Caco-2 (cell line): Measurements from ENCODE around the gene FAM47E. TPM values are rescaled to one million over a fixed set of nuclear protein-coding genes. Genes with fewer than 3 reads are reported as not detected.

ENCODE experiments used
- BruUV-seq: library from RNA; stranded (reverse); fragments of 400-500 nt; replicated peaks from 2 replicates; lab custom pipeline; 2021; lab: Mats Ljungman, UMichigan
- CTCF ChIA-PET: fragments of 300-600 bp; sonication (Branson Sonifier 250); formaldehyde crosslinking; loops from one replicate; lab custom pipeline; 2022; ENCODE audit warnings: antibody characterized with exemption; lab: Charles Lee
- POLR2A ChIA-PET: fragments of 300-600 bp; sonication (Branson Sonifier 250); formaldehyde crosslinking; loops from one replicate; lab custom pipeline; 2022; ENCODE audit warnings: antibody characterized with exemption; lab: Charles Lee
- DNase-seq, 2 experiments: peaks; one replicate each; pipeline versions ENCODE4 v3.0.0 to v3.0.0-alpha.2; 2020 to 2022
- H3K27me3 ChIP-seq: replicated peaks from 2 replicates; pipeline ENCODE4 v1.6.0; 2011; ENCODE audit warnings: low read length; ENCODE audit not compliant: control insufficient read depth, insufficient read depth
- H3K36me3 ChIP-seq: 2 replicates; pipeline ENCODE4 v1.5.1; 2011; ENCODE audit warnings: low read length; ENCODE audit not compliant: control insufficient read depth, insufficient read depth
- H3K4me1 ChIP-seq: fragments of 250-450 bp; sonication (Bioruptor Pico); 2 replicates; pipeline ENCODE4 v1.5.1; 2020; ENCODE audit warnings: mild to moderate bottlenecking
- H3K4me3 ChIP-seq: 2 replicates; pipeline ENCODE4 v1.5.1; 2011; ENCODE audit warnings: low read depth, mild to moderate bottlenecking, control low read depth, low read length
- H3K9me3 ChIP-seq: fragments of 250-450 bp; sonication (Bioruptor Pico); 2 replicates; pipeline ENCODE4 v1.5.1; 2020; ENCODE audit warnings: mild to moderate bottlenecking, moderate library complexity
- H3K27ac Mint-ChIP-seq: one replicate; pipeline ENCODE4 v1.8.0; 2022; ENCODE audit warnings: mixed read lengths; ENCODE audit not compliant: unreplicated experiment
- H3K27me3 Mint-ChIP-seq: one replicate; pipeline ENCODE4 v1.8.0; 2022; ENCODE audit warnings: mixed read lengths; ENCODE audit not compliant: insufficient read depth, unreplicated experiment
- H3K36me3 Mint-ChIP-seq: one replicate; pipeline ENCODE4 v1.8.0; 2022; ENCODE audit warnings: mild to moderate bottlenecking, mixed read lengths; ENCODE audit not compliant: insufficient read depth, unreplicated experiment
- H3K4me1 Mint-ChIP-seq: one replicate; pipeline ENCODE4 v1.8.0; 2022; ENCODE audit warnings: low read depth, mixed read lengths; ENCODE audit not compliant: unreplicated experiment
- H3K4me3 Mint-ChIP-seq: one replicate; pipeline ENCODE4 v1.8.0; 2022; ENCODE audit warnings: mild to moderate bottlenecking, moderate library complexity, mixed read lengths; ENCODE audit not compliant: unreplicated experiment
- H3K9me3 Mint-ChIP-seq: one replicate; pipeline ENCODE4 v1.8.0; 2022; ENCODE audit warnings: mixed read lengths; ENCODE audit not compliant: unreplicated experiment
- CTCF ChIP-seq, 2 experiments: fragments of 200-600 bp in 1 of 2; IDR thresholded peaks; 1 replicate in 1 of 2; 2 replicates in 1 of 2; pipeline versions ENCODE4 v1.5.1 to v1.8.0; 2011 to 2022; ENCODE audit warnings: antibody characterized with exemption in 1 of 2, control low read depth in 1 of 2, inconsistent platforms in 1 of 2, low read depth in 1 of 2, low read length in 1 of 2, mild to moderate bottlenecking in 1 of 2, moderate library complexity in 1 of 2; ENCODE audit not compliant: insufficient read depth in 1 of 2, severe bottlenecking in 1 of 2, unreplicated experiment in 1 of 2
- intact Hi-C: fragments of 100-400 bp; cut with micrococcal nuclease; formaldehyde crosslinking; loops from one replicate; pipeline ENCODE4 v1.10.0; 2022; ENCODE audit not compliant: unreplicated experiment
- total RNA-seq: library from RNA; stranded (reverse); gene quantifications from 2 replicates; pipeline ENCODE4 v1.2.3, GENCODE V29; 2022

Gene FAM47E
- total RNA-seq, 1 experiment from 2014 or later: 6.6 TPM

- ChIA-PET POLR2A (no interaction called here), CTCF (no interaction called here)
- no TSS peak for BruUV-seq
- no peak for TF ChIP-seq CTCF (IDR thresholded peaks at IDR 0.05; ENCODE audit: insufficient read depth in 1 of 2, low read depth in 1 of 2, low read length in 1 of 2, severe bottlenecking in 1 of 2, unreplicated experiment in 1 of 2)
- Mint-ChIP-seq H3K4me3 (no peak overlapping the region), H3K4me1 (no peaks in the 10 kb centered on the region), H3K36me3 (peaks cover 18% of the 10 kb centered on the region), H3K27me3 (no peaks in the 10 kb centered on the region), H3K27ac (no peak overlapping the region), H3K9me3 (peaks cover 17% of the 10 kb centered on the region)
- intact Hi-C loops: no loop called here
- DNase-seq: no peak
- no peaks in the 10 kb centered on the region for H3K27me3 ChIP-seq
- peaks cover 10% of the 10 kb centered on the region for H3K9me3 ChIP-seq
- peaks cover 4% of the 10 kb centered on the region; the same call in 1 of the 2 replicates for H3K4me1 ChIP-seq
- H3K36me3 ChIP-seq: no peaks in the 10 kb centered on the region
- H3K4me3 ChIP-seq: no peak overlapping the region
Observed at GRCh38 chr4:76312457-76312856, 60.9 kb downstream of the FAM47E start.

- POLR2A ChIA-PET: no interaction called here
Observed at GRCh38 chr4:76313547-76313946, 62.0 kb downstream of the FAM47E start.

GRCh38 chr4:76315267-76315918 lies 63.9 kb downstream of the FAM47E start:
- no peak overlapping the region for H3K4me3 ChIP-seq
- DNase-seq: no peak
- no peaks in the 10 kb centered on the region for H3K4me1 ChIP-seq
- no peak for TF ChIP-seq CTCF (IDR thresholded peaks at IDR 0.05; ENCODE audit: insufficient read depth in 1 of 2, low read depth in 1 of 2, low read length in 1 of 2, severe bottlenecking in 1 of 2, unreplicated experiment in 1 of 2)
- BruUV-seq: no TSS peak
- Mint-ChIP-seq H3K27ac (no peak overlapping the region), H3K27me3 (no peaks in the 10 kb centered on the region), H3K36me3 (peaks cover 6% of the 10 kb centered on the region), H3K4me3 (no peak overlapping the region), H3K9me3 (peaks cover 26% of the 10 kb centered on the region), H3K4me1 (no peaks in the 10 kb centered on the region)
- ChIA-PET POLR2A (interaction anchor here (0.6 kb wide), 1 partner anchor 30 kb away, joined by 4 read pairs; no protein-coding TSS in a partner anchor), CTCF (no interaction called here)
- intact Hi-C loops: no loop called here
- no peaks in the 10 kb centered on the region for H3K36me3 ChIP-seq
- no peaks in the 10 kb centered on the region for H3K27me3 ChIP-seq
- H3K9me3 ChIP-seq: peaks cover 10% of the 10 kb centered on the region

More at GRCh38 chr4:76313547-76313946, 62.0 kb downstream of the FAM47E start:
- H3K27ac Mint-ChIP-seq: no peak overlapping the region
- TF ChIP-seq CTCF (IDR thresholded peaks at IDR 0.05; ENCODE audit: insufficient read depth in 1 of 2, low read depth in 1 of 2, low read length in 1 of 2, severe bottlenecking in 1 of 2, unreplicated experiment in 1 of 2): no peak
- Histone ChIP-seq H3K36me3 (no peaks in the 10 kb centered on the region), H3K4me1 (no peaks in the 10 kb centered on the region), H3K27me3 (no peaks in the 10 kb centered on the region), H3K4me3 (no peak overlapping the region), H3K9me3 (peaks cover 10% of the 10 kb centered on the region)
- intact Hi-C loops: no loop called here
- H3K4me3 Mint-ChIP-seq: no peak overlapping the region
- no peaks in the 10 kb centered on the region for H3K27me3 Mint-ChIP-seq
- peaks cover 26% of the 10 kb centered on the region for H3K9me3 Mint-ChIP-seq
- CTCF ChIA-PET: no interaction called here
- no peaks in the 10 kb centered on the region for H3K4me1 Mint-ChIP-seq
- BruUV-seq: no TSS peak
- no peak for DNase-seq
- peaks cover 17% of the 10 kb centered on the region for H3K36me3 Mint-ChIP-seq
